ENCODE results near the gene LARGE1.

Gene LARGE1

DNA sequence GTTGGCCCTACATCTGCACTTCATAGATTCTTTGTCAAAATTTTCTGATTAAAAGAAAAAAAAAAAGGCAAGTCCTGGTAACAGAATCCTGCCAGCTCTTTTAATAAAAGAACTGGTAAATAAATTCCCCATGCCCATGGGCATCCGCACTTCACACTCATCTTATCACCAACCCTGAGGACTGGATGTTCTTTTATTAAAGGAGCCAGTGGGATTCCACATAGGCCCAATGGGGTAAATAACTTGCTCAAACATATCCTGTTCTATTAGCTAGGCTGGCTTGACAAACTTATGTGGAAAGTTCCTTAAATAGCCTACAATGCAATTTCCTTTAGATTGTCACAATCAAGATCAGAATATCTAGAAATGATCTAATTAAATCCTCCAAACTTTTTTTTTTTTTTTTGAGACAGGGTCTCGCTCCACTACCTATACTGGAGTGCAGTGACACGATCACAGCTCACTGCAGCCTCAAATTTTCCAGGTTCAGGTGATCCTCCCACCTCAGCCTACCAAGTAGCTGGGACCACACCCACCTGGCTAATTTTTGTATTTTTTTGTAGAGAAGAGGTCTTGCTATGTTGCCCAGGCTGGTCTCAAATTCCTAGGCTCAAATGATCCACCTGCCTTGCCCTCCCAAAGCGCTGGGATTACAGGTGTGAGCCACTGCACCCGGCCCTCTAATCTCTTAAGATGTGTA is 380.9 kb downstream of the LARGE1 start:
- no peak for DNase-seq

- DNase-seq = no peak
Observed at GRCh38 chr22:33538277-33538885, 381.9 kb downstream of the LARGE1 start.

- no peak for DNase-seq
Observed at GRCh38 chr22:33537059-33537458, 383.2 kb downstream of the LARGE1 start.

DNA sequence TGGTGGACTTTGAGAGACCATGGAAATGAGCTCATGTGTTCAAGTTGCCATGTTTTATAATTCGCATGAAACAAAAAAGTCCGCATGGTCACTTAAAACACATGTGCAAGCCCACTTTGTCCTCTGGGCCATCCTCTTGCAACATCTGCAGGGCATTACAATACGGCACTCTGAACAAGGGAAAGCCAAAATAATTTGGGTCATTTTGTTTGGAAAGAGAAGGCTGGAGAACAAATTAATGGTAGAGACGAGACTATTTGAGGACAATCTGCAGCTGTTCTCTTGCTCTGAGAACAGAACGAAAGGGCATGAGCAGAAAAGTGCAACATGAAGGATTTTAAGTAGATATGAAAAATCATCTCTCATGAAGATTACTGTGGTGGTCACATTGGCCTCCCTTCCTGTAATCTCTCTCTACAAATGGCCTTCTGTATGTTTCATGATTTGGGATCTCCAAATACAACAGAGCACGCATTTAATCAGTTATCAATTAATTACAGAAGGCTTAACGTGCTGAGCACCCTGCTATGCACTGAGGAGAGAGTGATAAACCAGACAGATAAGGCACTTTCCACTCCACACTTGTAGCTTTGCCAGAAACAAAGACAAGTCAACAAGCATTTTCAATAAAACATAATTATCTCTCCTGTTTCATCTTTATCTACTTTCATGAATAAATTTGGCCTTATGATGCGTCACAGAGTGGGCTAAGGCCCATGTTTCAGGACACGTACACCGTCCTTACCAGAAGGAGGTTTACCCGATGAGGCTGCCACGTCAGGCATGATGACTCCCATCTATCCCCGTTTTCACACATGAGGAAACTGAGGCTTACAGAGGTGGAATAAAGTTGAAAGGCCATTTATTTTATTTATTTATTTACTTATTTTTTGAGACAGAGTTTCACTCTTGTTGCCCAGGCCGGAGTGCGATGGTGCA is 384.1 kb downstream of the LARGE1 start:
- DNase-seq = no peak

GRCh38 chr22:33529424-33530113 is 390.7 kb downstream of the LARGE1 start:
- DNase-seq = no peak

GRCh38 chr22:33528183-33528582 is 392.1 kb downstream of the LARGE1 start:
- DNase-seq = no peak

DNA sequence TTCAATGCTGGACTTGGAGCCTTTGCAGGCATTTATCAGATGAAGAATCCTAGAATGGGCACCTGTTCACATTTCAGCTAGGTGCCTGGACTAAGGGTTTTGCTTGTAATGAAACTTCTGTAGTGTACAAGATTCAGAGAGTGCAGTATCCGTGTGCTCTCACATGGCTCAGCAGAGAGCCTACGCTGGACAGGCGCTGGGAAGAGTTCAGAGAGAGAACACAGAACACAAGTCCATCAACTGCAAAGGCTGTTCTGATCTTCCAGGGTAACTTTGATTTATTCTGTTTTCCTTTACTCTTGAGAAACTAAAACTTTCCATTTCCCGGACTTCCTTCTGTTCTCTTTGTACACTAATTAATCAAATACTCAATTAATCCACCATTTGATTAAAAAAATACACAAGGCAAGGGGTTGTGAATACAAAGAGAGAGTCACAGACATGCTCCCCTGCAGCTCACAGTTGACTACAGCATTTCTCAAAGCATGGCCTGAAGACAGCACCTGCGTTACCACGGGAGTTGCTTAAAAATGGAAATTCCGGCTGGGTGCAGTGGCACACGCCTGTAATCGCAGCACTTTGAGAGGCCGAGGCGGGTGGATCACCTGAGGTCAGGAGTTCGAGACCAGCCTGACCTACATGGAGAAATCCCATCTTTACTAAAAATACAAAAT is 393.7 kb downstream of the LARGE1 start:
- DNase-seq = no peak

GRCh38 chr22:33524511-33525260 is 395.6 kb downstream of the LARGE1 start:
- DNase-seq = no peak

- no peak for DNase-seq
Observed at GRCh38 chr22:33521879-33522665, 398.2 kb downstream of the LARGE1 start.

GRCh38 chr22:33520904-33521780 is 399.1 kb downstream of the LARGE1 start:
- DNase-seq = no peak

DNA sequence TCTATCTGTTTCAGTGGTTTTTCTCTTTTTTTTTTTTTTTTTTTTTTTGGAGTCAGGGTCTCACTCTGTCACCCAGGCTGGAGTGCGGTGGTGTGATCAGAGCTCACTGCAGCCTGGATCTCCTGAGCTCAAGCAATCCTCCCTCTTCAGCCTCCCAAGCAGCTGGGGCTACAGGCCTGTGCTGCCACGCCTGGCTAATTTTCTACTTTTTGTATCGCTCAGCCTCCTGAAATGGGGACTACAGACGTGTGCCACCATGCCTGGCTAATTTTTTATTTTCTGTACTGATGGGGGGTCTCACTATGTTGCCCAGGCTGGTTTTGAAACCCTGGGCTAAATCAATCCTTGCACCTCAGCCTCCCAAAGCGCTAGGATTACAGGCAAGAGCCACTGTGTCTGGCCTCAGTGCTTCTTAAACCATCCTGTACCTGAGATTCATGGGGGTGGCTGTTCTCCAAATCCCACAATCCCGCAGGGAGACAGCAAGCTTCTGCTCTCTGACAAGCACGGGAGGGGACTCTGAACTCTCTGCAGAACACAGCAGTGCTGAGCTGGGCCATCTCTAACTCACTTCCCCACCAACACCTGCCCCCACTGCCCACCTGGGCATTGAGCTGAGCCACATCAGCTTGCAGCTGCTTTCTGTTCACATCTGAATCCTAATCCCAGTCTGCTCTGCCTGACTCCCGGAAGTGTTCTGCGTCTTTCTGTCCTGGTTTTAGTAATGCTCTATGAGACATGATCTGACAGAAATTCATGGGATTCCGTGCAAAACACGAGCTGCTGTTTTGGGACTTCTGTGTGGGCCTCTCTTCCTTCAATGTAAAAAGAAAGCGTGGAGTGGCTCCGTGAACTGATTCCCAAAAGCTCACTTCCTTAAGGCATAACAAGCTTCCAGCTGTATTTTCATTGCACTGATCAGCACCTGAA is 400.0 kb downstream of the LARGE1 start:
- no peak for DNase-seq

DNA sequence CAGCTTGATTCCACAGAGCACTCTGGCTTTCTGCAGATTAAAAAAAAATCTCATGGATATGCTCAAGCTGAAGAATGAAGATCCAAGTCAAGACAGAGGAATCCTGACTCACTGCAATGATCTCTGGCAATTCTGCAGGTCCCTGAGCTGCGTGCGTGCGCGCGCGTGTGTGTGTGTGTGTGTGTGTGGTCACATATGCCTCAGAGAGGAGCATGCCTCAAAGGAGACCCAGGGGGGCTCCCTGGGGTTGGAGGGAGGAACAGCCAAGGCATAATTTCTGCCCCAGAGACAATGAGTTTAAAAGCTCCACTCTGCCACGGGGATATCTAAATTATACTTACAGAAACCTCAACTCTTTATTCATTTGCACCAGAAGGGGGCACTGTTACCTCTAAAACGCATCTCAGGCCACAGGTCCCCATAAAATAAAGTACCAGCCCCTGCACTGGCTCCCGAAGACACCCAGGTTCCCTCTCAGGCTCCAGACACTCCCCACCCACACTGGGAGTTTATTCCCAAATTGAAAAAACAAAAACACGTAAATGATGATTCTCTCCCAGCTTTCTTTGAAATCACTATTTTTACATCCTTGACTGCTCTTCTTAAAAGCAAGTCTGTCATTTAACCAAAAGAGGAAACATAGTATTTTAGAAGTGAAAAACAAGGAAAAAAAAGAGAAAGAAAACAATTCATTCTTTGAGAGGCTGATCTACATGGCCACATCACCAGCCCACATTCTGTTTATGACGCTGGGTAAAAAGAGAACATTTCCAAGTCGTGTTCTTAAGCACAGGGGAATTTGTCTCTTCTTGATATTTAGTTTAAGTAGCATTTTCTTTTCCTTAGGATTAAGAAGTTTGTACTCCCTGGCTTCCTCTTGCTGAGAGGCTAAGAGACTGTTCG is 401.0 kb downstream of the LARGE1 start:
- DNase-seq = no peak

DNA sequence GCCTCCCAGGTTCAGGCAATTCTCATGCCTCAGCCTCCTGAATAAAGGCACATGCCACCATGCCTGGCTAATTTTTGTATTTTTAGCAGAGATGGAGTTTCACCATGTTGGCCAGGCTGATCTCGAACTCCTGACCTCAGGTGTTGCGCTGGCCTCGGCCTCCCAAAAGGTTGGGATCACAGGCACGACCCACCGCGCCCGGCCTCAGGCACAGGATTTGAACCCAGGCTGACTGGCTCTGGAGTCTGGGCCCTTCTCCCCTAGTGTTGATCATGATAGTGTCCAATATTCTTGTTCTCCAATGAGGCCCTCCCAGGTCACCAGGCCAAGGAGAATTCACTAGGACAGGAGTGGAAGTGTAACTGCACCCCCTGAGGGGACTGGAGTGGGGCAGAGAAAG is 401.9 kb downstream of the LARGE1 start:
- no peak for DNase-seq

- DNase-seq = no peak
Observed at GRCh38 chr22:33515795-33516194, 404.5 kb downstream of the LARGE1 start.

GRCh38 chr22:33513388-33514338 is 406.6 kb downstream of the LARGE1 start:
- no peak for DNase-seq

GRCh38 chr22:33512908-33513307 is 407.4 kb downstream of the LARGE1 start:
- no peak for DNase-seq

Data from NCI-H2081 treated with DMSO at 0.1 percent for 48 hours (cell line).